ENCODE data around the gene FAM110D. TPM values are rescaled to one million over a fixed set of nuclear protein-coding genes. Genes with fewer than 3 reads are reported as not detected.
A peak's percentile ranks its signal among the peaks of the same experiment; 100 is the strongest.

The FAM110D gene
- total RNA-seq, 1 donor from 2014 or later = 0.58 TPM

GRCh38 chr1:26127235-26128163, 31.4 kb upstream of the FAM110D start:
- peak overlapping the region; percentile 2 for H3K27ac Mint-ChIP-seq
- no peaks in the 10 kb centered on the region for H3K9me3 Mint-ChIP-seq
- no peak for DNase-seq (ENCODE audit: low spot score in 2 of 2, unreplicated experiment in 2 of 2)
- H3K36me3 Mint-ChIP-seq = peaks cover 5% of the 10 kb centered on the region
- no peaks in the 10 kb centered on the region for H3K27me3 Mint-ChIP-seq (ENCODE audit: low read depth)
- no peak overlapping the region for H3K4me3 Mint-ChIP-seq
- peaks cover 21% of the 10 kb centered on the region for H3K4me1 Mint-ChIP-seq
- no peak for TF ChIP-seq CTCF (IDR thresholded peaks at IDR 0.05; ENCODE audit: unreplicated experiment)

- no peak overlapping the region for H3K4me3 Mint-ChIP-seq
These were observed 29.1 kb upstream of the FAM110D start for GRCh38 chr1:26129778-26130177.

GRCh38 chr1:26130695-26131094, 28.2 kb upstream of the FAM110D start:
- no peak for DNase-seq (ENCODE audit: low spot score in 2 of 2, unreplicated experiment in 2 of 2)
- Mint-ChIP-seq H3K4me3 (no peak overlapping the region), H3K36me3 (peaks cover 2% of the 10 kb centered on the region), H3K27ac (no peak overlapping the region), H3K27me3 (ENCODE audit: low read depth) (no peaks in the 10 kb centered on the region), H3K9me3 (peaks cover 13% of the 10 kb centered on the region), H3K4me1 (peaks cover 21% of the 10 kb centered on the region)
- no peak for TF ChIP-seq CTCF (IDR thresholded peaks at IDR 0.05; ENCODE audit: unreplicated experiment)

More at GRCh38 chr1:26129778-26130177, 29.1 kb upstream of the FAM110D start:
- no peak for TF ChIP-seq CTCF (IDR thresholded peaks at IDR 0.05; ENCODE audit: unreplicated experiment)
- Mint-ChIP-seq H3K27ac (no peak overlapping the region), H3K36me3 (peaks cover 2% of the 10 kb centered on the region), H3K9me3 (peaks cover 7% of the 10 kb centered on the region), H3K27me3 (ENCODE audit: low read depth) (no peaks in the 10 kb centered on the region), H3K4me1 (peaks cover 21% of the 10 kb centered on the region)
- no peak for DNase-seq (ENCODE audit: low spot score in 2 of 2, unreplicated experiment in 2 of 2)

- Mint-ChIP-seq H3K4me3 (no peak overlapping the region), H3K4me1 (peaks cover 12% of the 10 kb centered on the region), H3K9me3 (peaks cover 13% of the 10 kb centered on the region), H3K27me3 (ENCODE audit: low read depth) (no peaks in the 10 kb centered on the region), H3K36me3 (peaks cover 2% of the 10 kb centered on the region), H3K27ac (no peak overlapping the region)
- no peak for DNase-seq (ENCODE audit: low spot score in 2 of 2, unreplicated experiment in 2 of 2)
- no peak for TF ChIP-seq CTCF (IDR thresholded peaks at IDR 0.05; ENCODE audit: unreplicated experiment)
These were observed 26.6 kb upstream of the FAM110D start for GRCh38 chr1:26132128-26132833.

- no peak overlapping the region for H3K27ac Mint-ChIP-seq
- H3K27me3 Mint-ChIP-seq (ENCODE audit: low read depth) = no peaks in the 10 kb centered on the region
- peaks cover 2% of the 10 kb centered on the region for H3K36me3 Mint-ChIP-seq
- no peak for DNase-seq (ENCODE audit: low spot score in 2 of 2, unreplicated experiment in 2 of 2)
- H3K4me3 Mint-ChIP-seq = no peak overlapping the region
- peaks cover 7% of the 10 kb centered on the region for H3K4me1 Mint-ChIP-seq
- H3K9me3 Mint-ChIP-seq = peaks cover 13% of the 10 kb centered on the region
- no peak for TF ChIP-seq CTCF (IDR thresholded peaks at IDR 0.05; ENCODE audit: unreplicated experiment)
These were observed 26.1 kb upstream of the FAM110D start for GRCh38 chr1:26132834-26133167.
